Ascending aorta (tissue), 2 donors: ENCODE measurements around the gene ACVRL1. TPM values are rescaled to one million over a fixed set of nuclear protein-coding genes. Genes with fewer than 3 reads are reported as not detected.
"Not testable (repeated sequence)": the region's sequence is repeated elsewhere in the genome, so short reads cannot be mapped to it uniquely, and the experiment has no call there.

ENCODE experiments used
- DNase-seq, 2 donors: peaks; one replicate each; pipeline ENCODE4 v3.0.0-alpha.2; 2019; ENCODE audit warnings: low spot score in 2 of 2
- H3K27ac ChIP-seq, 2 donors: fragments of 200-600 bp; sonication (generic); one replicate each; pipeline ENCODE4 v1.5.1; 2016 to 2017; ENCODE audit warnings: mild to moderate bottlenecking in 1 of 2
- H3K27me3 ChIP-seq: fragments of 200-600 bp; sonication (generic); one replicate; pipeline ENCODE4 v1.5.1; 2017
- H3K36me3 ChIP-seq, 2 donors: fragments of 200-600 bp; sonication (generic); one replicate each; pipeline ENCODE4 v1.5.1; 2016
- H3K4me1 ChIP-seq, 2 donors: fragments of 200-600 bp; sonication (generic); one replicate each; pipeline ENCODE4 v1.5.1; 2016 to 2017; ENCODE audit warnings: mild to moderate bottlenecking in 1 of 2
- H3K4me3 ChIP-seq, 2 donors: fragments of 200-600 bp; sonication (generic); one replicate each; pipeline ENCODE4 v1.5.1; 2016 to 2017; ENCODE audit warnings: mild to moderate bottlenecking in 1 of 2
- H3K9me3 ChIP-seq, 2 donors: fragments of 200-600 bp; sonication (generic); one replicate each; pipeline ENCODE4 v1.5.1; 2016
- CTCF ChIP-seq, 3 experiments: fragments of 200-600 bp in 2 of 3; fragments of 450-650 bp in 1 of 3; sonication (generic) in 2 of 3; IDR thresholded peaks; one replicate each; pipeline ENCODE4 v1.5.1; 2016 to 2019; ENCODE audit warnings: antibody characterized with exemption in 3 of 3, mild to moderate bottlenecking in 1 of 3, moderate library complexity in 1 of 3
- intact Hi-C: fragments of 100-400 bp; cut with DNase I; formaldehyde crosslinking; loops from one replicate; pipeline ENCODE4 v1.15.1; 2023
- total RNA-seq: library from RNA; depleted of rRNA; stranded (reverse); fragments of >200 nt; gene quantifications from one replicate; pipeline ENCODE4 v1.1.0, GENCODE V29; 2016

Gene ACVRL1
- total RNA-seq, 1 donor from 2014 or later = 308 TPM

- H3K4me3 ChIP-seq = no peak overlapping the region
- intact Hi-C loops = no loop called here
- TF ChIP-seq CTCF (IDR thresholded peaks at IDR 0.05) = no peak
- no peaks in the 10 kb centered on the region for H3K9me3 ChIP-seq
- H3K4me1 ChIP-seq = peaks cover 0 to under 1% of the 10 kb centered on the region in 2 donors
- no peaks in the 10 kb centered on the region for H3K36me3 ChIP-seq
- DNase-seq = no peak
- no peak overlapping the region for H3K27ac ChIP-seq
- no peaks in the 10 kb centered on the region for H3K27me3 ChIP-seq
These were observed 32.8 kb upstream of the ACVRL1 start for GRCh38 chr12:51874486-51874885.

GRCh38 chr12:51879102-51879501 lies 28.2 kb upstream of the ACVRL1 start:
- H3K27me3 ChIP-seq = no peaks in the 10 kb centered on the region

GRCh38 chr12:51883295-51883694 lies 24.0 kb upstream of the ACVRL1 start:
- intact Hi-C loops = no loop called here
- H3K9me3 ChIP-seq = no peaks in the 10 kb centered on the region
- DNase-seq = no peak
- no peaks in the 10 kb centered on the region for H3K36me3 ChIP-seq
- H3K27ac ChIP-seq = no peak overlapping the region
- H3K4me3 ChIP-seq = no peak overlapping the region
- H3K27me3 ChIP-seq = no peaks in the 10 kb centered on the region
- peaks cover 0 to 4% of the 10 kb centered on the region in 2 donors for H3K4me1 ChIP-seq
- TF ChIP-seq CTCF (IDR thresholded peaks at IDR 0.05) = no peak

More at GRCh38 chr12:51879102-51879501, 28.2 kb upstream of the ACVRL1 start:
- intact Hi-C loops = no loop called here
- Histone ChIP-seq H3K36me3 (no peaks in the 10 kb centered on the region), H3K27ac (no peak overlapping the region), H3K4me3 (no peak overlapping the region), H3K9me3 (no peaks in the 10 kb centered on the region), H3K4me1 (no peaks in the 10 kb centered on the region)
- DNase-seq = no peak
- TF ChIP-seq CTCF (IDR thresholded peaks at IDR 0.05) = no peak

- no peak overlapping the region for H3K4me3 ChIP-seq
- intact Hi-C loops = no loop called here
- DNase-seq = no peak
- no peaks in the 10 kb centered on the region for H3K27me3 ChIP-seq
- H3K36me3 ChIP-seq = no peaks in the 10 kb centered on the region
- TF ChIP-seq CTCF (IDR thresholded peaks at IDR 0.05) = no peak
- H3K4me1 ChIP-seq = peaks cover 0 to 4% of the 10 kb centered on the region in 2 donors
- no peaks in the 10 kb centered on the region for H3K9me3 ChIP-seq
- H3K27ac ChIP-seq = no peak overlapping the region
These were observed 23.2 kb upstream of the ACVRL1 start for GRCh38 chr12:51883998-51884675.

GRCh38 chr12:51884676-51885229 lies 22.6 kb upstream of the ACVRL1 start:
- Histone ChIP-seq H3K36me3 (no peaks in the 10 kb centered on the region), H3K27ac (no peak overlapping the region), H3K4me3 (no peak overlapping the region), H3K4me1 (peaks cover 0 to 4% of the 10 kb centered on the region in 2 donors), H3K9me3 (no peaks in the 10 kb centered on the region), H3K27me3 (no peaks in the 10 kb centered on the region)
- intact Hi-C loops = no loop called here
- no peak for DNase-seq
- no peak for TF ChIP-seq CTCF (IDR thresholded peaks at IDR 0.05)

GRCh38 chr12:51885294-51886020 lies 21.8 kb upstream of the ACVRL1 start:
- H3K4me3 ChIP-seq, intact Hi-C loops, DNase-seq: not testable (repeated sequence)

More at GRCh38 chr12:51885294-51886020, 21.8 kb upstream of the ACVRL1 start:
- H3K36me3 ChIP-seq, H3K4me1 ChIP-seq, H3K27me3 ChIP-seq, H3K9me3 ChIP-seq: not testable (repeated sequence)
- H3K27ac ChIP-seq = peak overlapping the region in 1 of 2 donors; percentile 26
